T47D (cell line): ENCODE measurements around the gene PLIN4.

Experiments
- DNase-seq, 2 experiments: peaks; one replicate each; pipeline versions ENCODE4 v3.0.0 to v3.0.0-alpha.2; 2011 to 2012; ENCODE audit warnings: low read depth in 1 of 2, low spot score in 1 of 2
- JUND ChIP-seq: IDR thresholded peaks from 2 replicates; pipeline ENCODE4 v1.6.1; 2012; ENCODE audit warnings: low read depth
- in situ Hi-C: cut with HindIII; loops from 2 replicates; pipeline ENCODE4 v1.10.0; 2016; ENCODE audit warnings: low sequenced_read_pairs, low pct_unique_long_range_greater_than_20kb

Gene PLIN4

GRCh38 chr19:4504891-4505569, 13.3 kb downstream of the PLIN4 start:
- in situ Hi-C loops, result no loop called here
- no peak for TF ChIP-seq JUND
- DNase-seq, result no peak

GRCh38 chr19:4504297-4504701, 14.0 kb downstream of the PLIN4 start:
- no peak for TF ChIP-seq JUND
- no peak for DNase-seq
- in situ Hi-C loops, result no loop called here

GRCh38 chr19:4503825-4504170, 14.5 kb downstream of the PLIN4 start:
- in situ Hi-C loops, result no loop called here
- no peak for DNase-seq
- no peak for TF ChIP-seq JUND

GRCh38 chr19:4503132-4503824, 15.0 kb downstream of the PLIN4 start:
- no peak for TF ChIP-seq JUND
- in situ Hi-C loops, result no loop called here
- no peak for DNase-seq

GRCh38 chr19:4502282-4503131, 15.8 kb downstream of the PLIN4 start:
- in situ Hi-C loops, result no loop called here
- DNase-seq, result no peak
- no peak for TF ChIP-seq JUND

- in situ Hi-C loops, result no loop called here
- DNase-seq, result no peak
- TF ChIP-seq JUND, result no peak
These were observed 16.6 kb downstream of the PLIN4 start for GRCh38 chr19:4501691-4502090.

GRCh38 chr19:4500841-4501591, 17.3 kb downstream of the PLIN4 start:
- TF ChIP-seq JUND, result no peak
- no peak for DNase-seq
- in situ Hi-C loops, result no loop called here

- TF ChIP-seq JUND, result no peak
- in situ Hi-C loops, result no loop called here
- no peak for DNase-seq
These were observed 18.4 kb downstream of the PLIN4 start for GRCh38 chr19:4499855-4500254.

GRCh38 chr19:4499318-4499717, 19.0 kb downstream of the PLIN4 start:
- no peak for DNase-seq
- TF ChIP-seq JUND, result no peak
- in situ Hi-C loops, result no loop called here

GRCh38 chr19:4498694-4499093, 19.6 kb downstream of the PLIN4 start:
- DNase-seq, result no peak
- TF ChIP-seq JUND, result no peak
- in situ Hi-C loops, result no loop called here

- in situ Hi-C loops, result no loop called here
- DNase-seq, result no peak
- TF ChIP-seq JUND, result no peak
These were observed 20.4 kb downstream of the PLIN4 start for GRCh38 chr19:4497770-4498389.

- in situ Hi-C loops, result no loop called here
- TF ChIP-seq JUND, result no peak
- no peak for DNase-seq
These were observed 22.0 kb downstream of the PLIN4 start for GRCh38 chr19:4496304-4496703.
